ENCODE measurements around the gene RANBP9. TPM values are rescaled to one million over a fixed set of nuclear protein-coding genes. Genes with fewer than 3 reads are reported as not detected.

RANBP9 gene
- total RNA-seq, 1 experiment from 2014 or later, result 44.5 TPM

- POLR2A ChIA-PET, result no interaction called here
Measured at GRCh38 chr6:13591205-13591921, 120.3 kb downstream of the RANBP9 start.

GRCh38 chr6:13590574-13591153 is 121.0 kb downstream of the RANBP9 start:
- TF ChIP-seq POLR2AphosphoS5 (IDR thresholded peaks at IDR 0.05; ENCODE audit: low read depth, low read length), result no peak
- no peak for TF ChIP-seq TCF7L2 (IDR thresholded peaks at IDR 0.05; ENCODE audit: low read depth, low read length)
- no peak for TF ChIP-seq REST (IDR thresholded peaks at IDR 0.05; ENCODE audit: insufficient read depth in 1 of 2, low read depth in 2 of 2, low read length in 1 of 2)
- TF ChIP-seq CTCF (IDR thresholded peaks at IDR 0.05), result no peak
- no peak for TF ChIP-seq SIN3A (IDR thresholded peaks at IDR 0.05; ENCODE audit: borderline replicate concordance, insufficient read depth, low read depth, low read length)
- POLR2A ChIA-PET, result no interaction called here
- in situ Hi-C loops (cut with HindIII; ENCODE audit: low pct_unique_long_range_greater_than_20kb, low sequenced_read_pairs) (no loop called here), intact Hi-C loops (cut with micrococcal nuclease; ENCODE audit: unreplicated experiment) (no loop called here)
- no peaks in the 10 kb centered on the region for H3K9me3 ChIP-seq (ENCODE audit: control insufficient read depth, insufficient read depth, low read depth, low read length)
- CTCF ChIA-PET, result no interaction called here
- no TSS peak for BruUV-seq (replicated peaks)
- no peak overlapping the region for H3K27ac ChIP-seq (ENCODE audit: low read length)
- DNase-seq (ENCODE audit: low read depth, low spot score) (no peak), ATAC-seq (no peak)
- no peaks in the 10 kb centered on the region for H3K27me3 ChIP-seq (ENCODE audit: control insufficient read depth, insufficient read depth, low read length)
- no peaks in the 10 kb centered on the region for H3K4me1 ChIP-seq (ENCODE audit: control insufficient read depth, insufficient read depth, low read length)
- no peak overlapping the region for H3K4me3 ChIP-seq (ENCODE audit: low read depth in 2 of 2, low read length in 2 of 2)
- no peaks in the 10 kb centered on the region for H3K36me3 ChIP-seq (ENCODE audit: control insufficient read depth, insufficient read depth, low read length)

More at GRCh38 chr6:13591205-13591921, 120.3 kb downstream of the RANBP9 start:
- ATAC-seq (no peak), DNase-seq (ENCODE audit: low read depth, low spot score) (no peak)
- H3K27ac ChIP-seq (ENCODE audit: low read length), result no peak overlapping the region
- no peaks in the 10 kb centered on the region for H3K9me3 ChIP-seq (ENCODE audit: control insufficient read depth, insufficient read depth, low read depth, low read length)
- H3K4me3 ChIP-seq (ENCODE audit: low read depth in 2 of 2, low read length in 2 of 2), result no peak overlapping the region
- CTCF ChIA-PET, result no interaction called here
- H3K36me3 ChIP-seq (ENCODE audit: control insufficient read depth, insufficient read depth, low read length), result no peaks in the 10 kb centered on the region; the same call in 1 of the 2 replicates
- no TSS peak for BruUV-seq (replicated peaks)
- no peaks in the 10 kb centered on the region for H3K4me1 ChIP-seq (ENCODE audit: control insufficient read depth, insufficient read depth, low read length)
- intact Hi-C loops (cut with micrococcal nuclease; ENCODE audit: unreplicated experiment) (no loop called here), in situ Hi-C loops (cut with HindIII; ENCODE audit: low pct_unique_long_range_greater_than_20kb, low sequenced_read_pairs) (no loop called here)
- TF ChIP-seq CTCF (IDR thresholded peaks at IDR 0.05) (no peak), TCF7L2 (IDR thresholded peaks at IDR 0.05; ENCODE audit: low read depth, low read length) (no peak), REST (IDR thresholded peaks at IDR 0.05; ENCODE audit: insufficient read depth in 1 of 2, low read depth in 2 of 2, low read length in 1 of 2) (no peak), POLR2AphosphoS5 (IDR thresholded peaks at IDR 0.05; ENCODE audit: low read depth, low read length) (no peak), SIN3A (IDR thresholded peaks at IDR 0.05; ENCODE audit: borderline replicate concordance, insufficient read depth, low read depth, low read length) (no peak)
- H3K27me3 ChIP-seq (ENCODE audit: control insufficient read depth, insufficient read depth, low read length), result no peaks in the 10 kb centered on the region

Measured in Panc1 (cell line).